ENCODE data around the gene BCL2L11. TPM values are rescaled to one million over a fixed set of nuclear protein-coding genes. Genes with fewer than 3 reads are reported as not detected.
A peak's percentile ranks its signal among the peaks of the same experiment; 100 is the strongest.

Gene BCL2L11
- total RNA-seq, 1 experiment from 2014 or later: 24.5 TPM

DNA sequence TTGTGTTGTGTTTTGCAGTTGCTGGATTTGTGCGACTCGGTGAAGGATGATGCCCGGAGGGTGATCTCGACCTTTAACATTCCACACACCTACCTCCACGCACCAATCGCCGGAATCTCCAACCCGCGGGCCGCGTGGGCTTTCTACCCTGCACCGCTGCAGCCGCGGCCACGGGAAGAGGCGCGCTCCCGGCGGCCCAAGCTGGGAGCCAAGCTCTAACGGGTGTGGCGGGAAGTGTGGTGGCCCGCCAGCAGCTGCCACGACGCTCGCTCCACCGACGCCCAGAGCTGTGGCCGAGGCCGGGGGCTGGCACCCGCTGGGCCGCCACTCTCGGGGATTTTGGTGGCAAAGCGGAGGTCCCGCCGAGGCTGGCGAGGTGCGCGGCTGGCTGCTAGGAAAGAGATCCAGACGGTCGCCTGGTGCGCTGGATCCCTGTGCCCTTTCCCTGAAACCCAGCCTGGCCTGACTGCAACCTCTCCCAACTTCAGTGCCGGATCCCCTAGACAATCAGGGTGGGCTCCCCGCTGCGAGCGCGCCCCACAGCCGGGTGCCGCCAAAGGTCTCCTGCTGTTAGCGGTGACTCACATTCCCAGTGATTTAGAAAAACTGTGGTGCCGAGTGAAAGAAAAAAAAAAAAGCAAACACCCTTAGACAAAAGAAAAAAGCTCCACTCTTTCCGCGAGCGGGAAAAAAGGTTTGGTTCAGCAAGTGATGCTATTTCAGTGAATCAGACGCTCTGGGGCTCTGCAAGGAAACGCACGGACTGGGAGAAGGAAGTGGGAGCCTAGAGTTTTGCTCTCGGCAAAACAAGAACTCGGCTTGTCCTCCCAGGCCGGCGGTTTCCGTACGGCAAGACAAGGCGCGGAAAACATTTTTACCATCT is 2.9 kb upstream of the BCL2L11 start:
- peak; percentile 50 for DNase-seq (ENCODE audit: low spot score)

DNA sequence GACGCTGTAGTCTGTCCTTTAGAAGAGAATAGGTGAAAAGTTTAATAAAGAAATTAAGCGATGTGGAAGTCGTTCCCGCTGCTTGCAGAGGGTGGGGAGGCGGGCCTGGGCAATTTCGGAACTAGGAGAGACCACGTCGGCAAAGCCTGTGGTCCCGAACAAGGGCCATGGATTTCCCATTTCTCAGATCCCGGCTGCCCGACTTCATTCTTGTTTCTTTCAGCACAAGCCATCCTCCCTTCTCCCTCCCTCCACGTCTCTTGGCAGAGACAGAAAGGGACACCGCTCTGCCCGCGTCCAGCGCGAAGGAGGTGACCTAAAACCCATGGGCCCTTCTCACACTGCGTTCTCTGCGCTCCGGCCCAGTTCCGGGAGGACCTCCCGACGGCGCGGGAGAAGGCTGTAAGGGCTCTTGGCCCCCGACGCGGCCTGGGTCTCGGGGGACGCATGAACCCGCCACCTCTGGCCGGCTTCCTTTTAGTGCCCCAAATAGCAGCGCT is 2.2 kb upstream of the BCL2L11 start:
- no peak for DNase-seq (ENCODE audit: low spot score)

GRCh38 chr2:111118981-111119821 is 1.5 kb upstream of the BCL2L11 start:
- no peak for DNase-seq (ENCODE audit: low spot score)

GRCh38 chr2:111119822-111120252 is 877 bp upstream of the BCL2L11 start:
- no peak for DNase-seq (ENCODE audit: low spot score)

GRCh38 chr2:111121028-111121827 is 514 bp downstream of the BCL2L11 start:
- peak; percentile 65 for DNase-seq (ENCODE audit: low spot score)

GRCh38 chr2:111121828-111122630 is 1.3 kb downstream of the BCL2L11 start:
- DNase-seq (ENCODE audit: low spot score): peak; percentile 93

GRCh38 chr2:111122631-111123421 is 2.1 kb downstream of the BCL2L11 start:
- peak; percentile 76 for DNase-seq (ENCODE audit: low spot score)

DNA sequence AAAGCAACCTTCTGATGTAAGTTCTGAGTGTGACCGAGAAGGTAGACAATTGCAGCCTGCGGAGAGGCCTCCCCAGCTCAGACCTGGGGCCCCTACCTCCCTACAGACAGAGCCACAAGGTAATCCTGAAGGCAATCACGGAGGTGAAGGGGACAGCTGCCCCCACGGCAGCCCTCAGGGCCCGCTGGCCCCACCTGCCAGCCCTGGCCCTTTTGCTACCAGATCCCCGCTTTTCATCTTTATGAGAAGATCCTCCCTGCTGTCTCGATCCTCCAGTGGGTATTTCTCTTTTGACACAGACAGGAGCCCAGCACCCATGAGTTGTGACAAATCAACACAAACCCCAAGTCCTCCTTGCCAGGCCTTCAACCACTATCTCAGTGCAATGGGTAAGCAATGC is 3.0 kb downstream of the BCL2L11 start:
- no peak for DNase-seq (ENCODE audit: low spot score)

DNA sequence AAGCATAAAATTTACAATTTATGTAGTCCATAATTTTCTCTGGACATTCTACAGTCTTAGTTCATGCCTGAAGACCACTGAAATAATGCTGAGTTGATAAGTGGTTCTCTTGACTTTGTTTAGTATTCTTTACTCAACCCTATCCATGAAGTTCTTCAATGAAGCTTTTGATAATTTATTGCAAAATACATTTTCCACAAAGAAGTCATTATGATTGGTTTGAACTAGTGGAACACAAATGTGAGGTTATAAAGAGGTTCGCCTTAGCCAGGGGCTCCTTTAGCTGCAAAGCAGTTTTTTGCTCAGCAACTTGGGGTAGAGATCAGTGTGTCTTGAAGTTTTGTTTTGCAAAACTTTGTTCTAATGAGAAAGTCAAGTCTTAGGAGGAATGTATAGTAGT is 5.9 kb downstream of the BCL2L11 start:
- DNase-seq (ENCODE audit: low spot score): no peak

DNA sequence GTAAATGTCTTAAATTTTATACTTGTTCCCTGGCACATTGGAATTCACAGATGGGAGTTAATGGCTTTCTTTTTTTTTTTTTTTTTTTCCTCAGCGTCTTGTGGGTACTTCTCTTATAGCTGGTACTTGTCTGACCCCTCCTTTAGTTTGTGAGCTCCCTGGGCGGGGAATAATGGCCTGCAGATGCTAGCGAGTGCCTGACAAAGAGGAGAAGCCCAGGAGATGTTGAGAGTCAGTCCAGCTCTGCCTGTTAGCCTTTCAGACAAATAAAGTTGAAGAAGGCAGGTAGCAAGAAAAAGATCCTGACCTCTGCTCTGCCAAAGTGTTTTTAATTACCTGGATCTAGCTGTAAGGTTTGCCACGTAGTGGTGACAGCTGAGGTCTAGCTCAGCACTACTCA is 6.6 kb downstream of the BCL2L11 start:
- DNase-seq (ENCODE audit: low spot score): no peak

- no peak for DNase-seq (ENCODE audit: low spot score)
Observed at GRCh38 chr2:111128096-111128495, 7.4 kb downstream of the BCL2L11 start.

- DNase-seq (ENCODE audit: low spot score): no peak
Observed at GRCh38 chr2:111133603-111134002, 12.9 kb downstream of the BCL2L11 start.

GRCh38 chr2:111134055-111134454 is 13.3 kb downstream of the BCL2L11 start:
- DNase-seq (ENCODE audit: low spot score): peak; percentile 7

DNA sequence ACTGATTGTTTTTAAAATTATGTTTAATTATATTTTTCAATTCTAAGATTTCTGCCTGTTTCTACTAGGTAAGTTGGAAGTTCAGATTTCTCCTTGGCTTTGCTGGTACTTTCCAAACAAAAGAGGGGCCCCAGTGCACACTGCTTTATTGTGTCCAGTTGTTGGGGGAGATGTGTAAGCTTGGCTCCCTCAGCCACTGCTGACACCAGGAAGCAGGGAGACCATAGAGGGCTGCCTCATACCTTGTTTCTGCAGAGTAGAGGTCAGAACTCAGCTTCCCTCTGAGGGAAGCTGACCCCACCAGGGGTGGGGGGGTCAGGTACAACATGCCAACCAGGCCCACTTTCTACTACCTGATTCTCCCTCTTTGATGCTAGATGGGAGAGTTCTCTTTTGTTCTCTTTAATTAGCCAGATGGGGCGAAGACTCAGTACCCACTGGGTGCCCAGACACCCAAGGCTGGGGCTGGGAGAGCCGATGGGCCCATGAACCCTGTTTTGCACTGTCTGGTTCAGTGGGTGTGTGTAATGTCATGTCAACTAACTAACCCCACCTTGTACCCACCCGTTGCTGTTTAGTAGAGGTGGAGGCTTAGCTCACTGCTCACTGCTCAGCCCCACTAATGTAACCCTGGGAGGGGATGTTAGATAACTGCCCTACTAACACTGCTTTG is 14.7 kb downstream of the BCL2L11 start:
- no peak for DNase-seq (ENCODE audit: low spot score)

DNA sequence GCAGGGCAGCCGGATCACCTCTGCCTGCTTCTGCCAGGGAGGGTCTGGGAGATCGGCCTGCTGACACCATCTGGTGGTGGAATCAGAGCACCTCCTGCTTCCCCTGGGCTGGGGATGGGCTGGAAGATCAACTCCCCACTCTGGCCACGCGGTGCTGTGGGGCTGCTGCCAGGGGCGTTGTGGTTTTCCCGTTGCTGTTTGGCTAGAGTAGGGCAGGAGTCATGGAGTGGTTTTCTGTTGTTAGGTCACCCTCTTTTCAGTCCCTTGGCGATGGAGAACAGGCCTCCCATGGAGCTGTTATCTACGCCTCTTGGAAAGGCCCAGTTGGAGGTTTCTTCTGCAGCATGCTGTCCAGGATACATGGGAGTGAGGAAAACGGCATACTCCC is 15.2 kb downstream of the BCL2L11 start:
- DNase-seq (ENCODE audit: low spot score): peak; percentile 20

DNA sequence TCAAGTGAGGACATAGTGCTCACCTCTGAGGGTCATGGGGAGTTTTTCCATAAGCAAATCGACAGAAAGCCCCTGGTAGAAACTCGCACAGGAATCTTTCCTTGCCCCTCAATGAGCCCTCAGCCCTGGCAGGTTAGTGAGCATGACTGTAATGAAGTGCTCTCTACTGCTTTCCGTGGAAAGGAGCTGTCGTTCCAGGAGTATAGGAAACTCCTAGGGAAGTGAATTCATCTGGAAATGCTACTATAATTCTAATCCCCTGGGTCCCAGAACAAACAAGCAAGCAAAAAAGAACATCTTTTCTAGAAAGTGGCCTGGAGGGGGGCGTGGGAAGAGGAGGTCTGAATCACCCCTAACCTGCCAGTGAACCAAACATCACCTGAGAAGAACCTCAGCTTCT is 18.1 kb downstream of the BCL2L11 start:
- DNase-seq (ENCODE audit: low spot score): no peak

DNA sequence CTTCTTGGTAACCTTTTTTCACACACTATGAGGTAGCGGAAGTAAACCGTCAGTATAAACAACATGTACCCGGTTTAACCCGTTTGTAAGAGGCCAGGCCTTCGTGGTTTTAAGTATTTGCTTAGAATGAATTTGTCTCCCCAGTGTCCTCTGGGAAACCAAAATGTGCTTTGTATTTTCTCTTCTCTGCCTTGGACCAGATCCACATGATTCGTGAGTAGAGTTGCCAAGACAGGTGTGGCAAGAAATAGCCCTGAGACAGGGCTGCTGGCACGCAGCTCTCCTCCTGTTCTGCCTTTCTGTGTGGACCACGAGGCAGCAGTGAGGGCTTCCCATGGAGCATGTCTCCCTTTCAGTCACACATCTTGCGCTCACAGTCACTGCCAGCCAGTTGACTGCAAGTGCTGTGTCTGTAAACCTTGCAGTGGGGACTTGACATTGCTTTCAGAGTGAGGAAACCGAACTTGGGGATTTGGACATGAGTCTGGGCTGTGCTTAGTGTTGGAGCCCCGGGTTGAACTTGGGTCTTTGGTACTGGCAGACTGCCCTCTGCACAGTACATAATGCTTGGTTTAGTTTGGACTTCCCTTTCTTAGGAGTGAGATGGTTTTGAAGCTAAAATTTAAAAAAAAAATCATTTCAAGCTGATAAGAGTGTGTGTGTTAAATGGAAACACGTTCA is 19.1 kb downstream of the BCL2L11 start:
- DNase-seq (ENCODE audit: low spot score): no peak

DNA sequence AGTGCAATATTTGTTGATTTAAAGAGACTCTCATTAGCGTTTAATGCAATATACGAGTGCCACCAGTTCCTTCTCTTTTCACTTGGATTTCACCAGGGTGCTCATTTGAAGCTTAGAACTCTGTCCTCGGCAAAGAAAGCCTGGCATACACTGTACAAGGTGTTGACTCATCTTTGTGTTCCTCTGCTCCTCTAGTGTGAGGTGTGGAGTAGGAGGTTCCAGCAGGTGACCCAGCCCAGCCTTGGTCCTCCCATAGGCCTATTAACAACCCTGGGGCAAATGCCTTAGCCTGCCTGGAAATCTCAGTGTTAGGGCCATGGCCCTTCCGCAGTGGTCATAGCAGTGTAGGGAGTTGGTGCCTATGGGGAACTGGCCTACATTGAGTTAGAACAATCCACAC is 20.1 kb downstream of the BCL2L11 start:
- no peak for DNase-seq (ENCODE audit: low spot score)

GRCh38 chr2:111142101-111142500 is 21.4 kb downstream of the BCL2L11 start:
- DNase-seq (ENCODE audit: low spot score): no peak
